Karpas-422 (cell line): ENCODE data around the gene TTC24. TPM values are rescaled to one million over a fixed set of nuclear protein-coding genes. Genes with fewer than 3 reads are reported as not detected.

Experiments
- total RNA-seq: library from RNA; depleted of rRNA; stranded (reverse); fragments of >200 nt; shearing (Covaris generic); gene quantifications from 2 replicates; pipeline ENCODE4 v1.2.3, GENCODE V29; 2014; ENCODE audit warnings: low replicate concordance; rRNA removed

Gene TTC24
- total RNA-seq, 1 experiment from 2014 or later = 2.9 TPM

Other genes starting within 250 kb of the TTC24 start
- 325 and 443 TPM in 2 replicates for gene CCT3, start 241.4 kb upstream of the TTC24 start, total RNA-seq
- gene TSACC, start 241.2 kb upstream of the TTC24 start, total RNA-seq = 4.5 TPM in 1 of 2 replicates, not detected in the other
- not detected in 2 replicates for gene RHBG, start 210.5 kb upstream of the TTC24 start, total RNA-seq
- gene MEF2D, start 78.9 kb upstream of the TTC24 start, total RNA-seq = 22.3 and 24.7 TPM in 2 replicates
- gene IQGAP3, start 7.2 kb upstream of the TTC24 start, total RNA-seq = 0.75 and 1.5 TPM in 2 replicates
- gene NAXE, start 12.1 kb downstream of the TTC24 start, total RNA-seq = 113 and 135 TPM in 2 replicates
- 26.2 and 28.0 TPM in 2 replicates for gene GPATCH4, start 21.8 kb downstream of the TTC24 start, total RNA-seq
- gene HAPLN2, start 39.7 kb downstream of the TTC24 start, total RNA-seq = 0.47 TPM in 1 of 2 replicates, not detected in the other
- gene BCAN, start 62.4 kb downstream of the TTC24 start, total RNA-seq = not detected in 2 replicates
- gene NES, start 97.7 kb downstream of the TTC24 start, total RNA-seq = not detected in 2 replicates
- 0.56 TPM in 1 of 2 replicates, not detected in the other for gene CRABP2, start 125.9 kb downstream of the TTC24 start, total RNA-seq
- 22.8 and 26.5 TPM in 2 replicates for gene METTL25B, start 148.7 kb downstream of the TTC24 start, total RNA-seq
- gene ISG20L2, start 149.0 kb downstream of the TTC24 start, total RNA-seq = 17.9 and 18.4 TPM in 2 replicates
- gene MRPL24, start 161.4 kb downstream of the TTC24 start, total RNA-seq = 102 and 113 TPM in 2 replicates
- gene HDGF, start 172.0 kb downstream of the TTC24 start, total RNA-seq = 191 and 237 TPM in 2 replicates
- 39.6 and 50.0 TPM in 2 replicates for gene PRCC, start 187.8 kb downstream of the TTC24 start, total RNA-seq
- not detected in 2 replicates for gene SH2D2A, start 237.1 kb downstream of the TTC24 start, total RNA-seq